NT2/D1 (cell line): ENCODE data around the gene FOXD2.

Experiments used
- SUZ12 ChIP-seq: IDR thresholded peaks from 2 replicates; pipeline ENCODE4 v1.6.1; 2011; ENCODE audit not compliant: insufficient read length, insufficient read depth; ENCODE audit errors: extremely low read depth
- YY1 ChIP-seq: IDR thresholded peaks from 2 replicates; pipeline ENCODE4 v1.6.1; 2011; ENCODE audit not compliant: insufficient read length, insufficient read depth

DNA sequence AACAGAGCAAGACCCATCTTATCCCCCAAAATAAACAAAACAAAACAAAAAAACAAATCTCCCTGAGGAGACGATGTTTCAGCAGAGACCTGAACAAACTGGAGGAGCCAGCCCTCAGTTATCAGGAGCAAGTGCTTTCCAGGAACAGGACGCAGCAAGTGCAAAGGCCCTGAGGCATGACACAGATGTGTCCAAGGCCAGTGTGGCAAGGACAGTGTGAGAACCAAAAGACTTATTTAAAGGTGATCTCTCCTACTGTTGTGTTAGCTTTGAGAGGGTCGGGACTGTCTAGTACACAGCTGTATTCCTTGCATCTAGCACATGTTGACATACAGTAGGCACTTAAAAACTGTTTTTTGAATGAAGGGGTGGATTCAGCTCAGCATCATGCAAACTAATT is 48.0 kb downstream of the FOXD2 start:
- TF ChIP-seq YY1 (no peak), SUZ12 (no peak)
